Embryonic facial prominence (tissue), 1 donor: ENCODE data around the gene RGS6.

Source experiments
- DNase-seq: peaks from one replicate; pipeline ENCODE4 v3.0.0-alpha.2; 2016; ENCODE audit errors: extremely low spot score

The RGS6 gene

GRCh38 chr14:72014486-72014885, 82.3 kb downstream of the RGS6 start:
- DNase-seq = no peak

- DNase-seq = no peak
These were observed 85.1 kb downstream of the RGS6 start for GRCh38 chr14:72017290-72017689.

GRCh38 chr14:72023128-72024042, 91.2 kb downstream of the RGS6 start:
- DNase-seq = no peak

GRCh38 chr14:72024043-72024407, 91.8 kb downstream of the RGS6 start:
- DNase-seq = no peak

GRCh38 chr14:72024504-72024903, 92.3 kb downstream of the RGS6 start:
- DNase-seq = no peak

- no peak for DNase-seq
These were observed 94.3 kb downstream of the RGS6 start for GRCh38 chr14:72026536-72026935.

- no peak for DNase-seq
These were observed 94.8 kb downstream of the RGS6 start for GRCh38 chr14:72027061-72027460.

- DNase-seq = no peak
These were observed 101.1 kb downstream of the RGS6 start for GRCh38 chr14:72033365-72033764.

- no peak for DNase-seq
These were observed 108.3 kb downstream of the RGS6 start for GRCh38 chr14:72040528-72040927.

GRCh38 chr14:72045271-72045670, 113.0 kb downstream of the RGS6 start:
- DNase-seq = no peak

GRCh38 chr14:72045885-72046284, 113.7 kb downstream of the RGS6 start:
- DNase-seq = no peak

- no peak for DNase-seq
These were observed 117.2 kb downstream of the RGS6 start for GRCh38 chr14:72049462-72049861.

- no peak for DNase-seq
These were observed 120.1 kb downstream of the RGS6 start for GRCh38 chr14:72052356-72052755.

- no peak for DNase-seq
These were observed 121.4 kb downstream of the RGS6 start for GRCh38 chr14:72053651-72054050.

- no peak for DNase-seq
These were observed 122.7 kb downstream of the RGS6 start for GRCh38 chr14:72054911-72055310.

- no peak for DNase-seq
These were observed 125.6 kb downstream of the RGS6 start for GRCh38 chr14:72057701-72058285.

GRCh38 chr14:72060460-72060859, 128.2 kb downstream of the RGS6 start:
- DNase-seq = no peak

- DNase-seq = no peak
These were observed 128.7 kb downstream of the RGS6 start for GRCh38 chr14:72060917-72061316.

- DNase-seq = no peak
These were observed 129.5 kb downstream of the RGS6 start for GRCh38 chr14:72061718-72062117.

- no peak for DNase-seq
These were observed 131.6 kb downstream of the RGS6 start for GRCh38 chr14:72063761-72064282.

- DNase-seq = no peak
These were observed 132.3 kb downstream of the RGS6 start for GRCh38 chr14:72064501-72064900.

- no peak for DNase-seq
These were observed 138.2 kb downstream of the RGS6 start for GRCh38 chr14:72070458-72070857.
